HepG2 (cell line): Measurements from ENCODE around the gene MAPRE3. TPM values are rescaled to one million over a fixed set of nuclear protein-coding genes. Genes with fewer than 3 reads are reported as not detected.

ENCODE experiments used
- AHR ChIP-seq: IDR thresholded peaks from 2 replicates; pipeline ENCODE4 v1.6.1; 2018; ENCODE audit warnings: missing genetic modification reagents, missing compliant biosample characterization
- BCL6 ChIP-seq: IDR thresholded peaks from 2 replicates; pipeline ENCODE4 v1.6.1; 2016; ENCODE audit warnings: missing genetic modification reagents, missing compliant biosample characterization
- CHD4 ChIP-seq: fragments of 200-600 bp; sonication (generic); IDR thresholded peaks from 2 replicates; pipeline ENCODE4 v1.7.0; 2017; ENCODE audit warnings: mild to moderate bottlenecking, low read length, borderline replicate concordance
- FOSL2 ChIP-seq: sonication (generic); formaldehyde crosslinking; IDR thresholded peaks from 2 replicates; pipeline ENCODE4 v1.4.0; 2020; ENCODE audit warnings: missing genetic modification reagents
- HMG20B ChIP-seq: conservative IDR thresholded peaks from 2 replicates; pipeline ENCODE4 v1.6.1; 2016; ENCODE audit warnings: missing genetic modification reagents, missing compliant biosample characterization
- MIXL1 ChIP-seq: IDR thresholded peaks from 2 replicates; pipeline ENCODE4 v1.6.1; 2016
- PAF1 ChIP-seq: IDR thresholded peaks from 2 replicates; pipeline ENCODE4 v1.6.1; 2016; ENCODE audit warnings: missing genetic modification reagents, missing compliant biosample characterization
- RAD21 ChIP-seq: fragments of 450-650 bp; formaldehyde crosslinking; IDR thresholded peaks from 2 replicates; pipeline ENCODE4 v1.5.0; 2020; ENCODE audit warnings: mild to moderate bottlenecking
- RXRB ChIP-seq: IDR thresholded peaks from 2 replicates; pipeline ENCODE4 v1.6.1; 2016; ENCODE audit warnings: borderline replicate concordance, missing genetic modification reagents, missing compliant biosample characterization
- SALL1 ChIP-seq: sonication (generic); formaldehyde crosslinking; IDR thresholded peaks from 2 replicates; pipeline ENCODE4 v1.8.0; 2022; ENCODE audit warnings: mild to moderate bottlenecking, missing genetic modification reagents
- SAP130 ChIP-seq: IDR thresholded peaks from 2 replicates; pipeline ENCODE4 v1.6.1; 2016; ENCODE audit warnings: low read depth
- TSC22D2 ChIP-seq: sonication (generic); formaldehyde crosslinking; IDR thresholded peaks from 2 replicates; pipeline ENCODE4 v1.5.1; 2020; ENCODE audit warnings: missing genetic modification reagents, mild to moderate bottlenecking, borderline replicate concordance
- ZBTB7B ChIP-seq: sonication (generic); formaldehyde crosslinking; IDR thresholded peaks from 2 replicates; pipeline ENCODE4 v1.4.0; 2020; ENCODE audit warnings: missing genetic modification reagents
- ZFAT ChIP-seq: sonication (generic); formaldehyde crosslinking; conservative IDR thresholded peaks from 2 replicates; pipeline ENCODE4 v1.8.1; 2023; ENCODE audit warnings: missing genetic modification reagents, inconsistent platforms
- ZFP1 ChIP-seq: IDR thresholded peaks from 2 replicates; pipeline ENCODE4 v1.6.1; 2016
- ZMYM4 ChIP-seq: sonication (generic); formaldehyde crosslinking; IDR thresholded peaks from 2 replicates; pipeline ENCODE4 v1.8.1; 2023; ENCODE audit warnings: mild to moderate bottlenecking, missing genetic modification reagents
- ZNF124 ChIP-seq: sonication (generic); formaldehyde crosslinking; IDR thresholded peaks from 2 replicates; pipeline ENCODE4 v1.4.0; 2020; ENCODE audit warnings: missing genetic modification reagents
- ZNF335 ChIP-seq: sonication (generic); formaldehyde crosslinking; IDR thresholded peaks from 2 replicates; pipeline ENCODE4 v1.4.0; 2020; ENCODE audit warnings: missing genetic modification reagents
- ZNF720 ChIP-seq: sonication (generic); formaldehyde crosslinking; IDR thresholded peaks from 2 replicates; pipeline ENCODE4 v1.4.0; 2020; ENCODE audit warnings: missing genetic modification reagents
- polyA plus RNA-seq, 8 experiments: library from polyadenylated mRNA; depleted of rRNA in 3 of 8; stranded (reverse) in 7 of 8; unstranded in 1 of 8; fragments of >200 nt; fragmentation: Illumina TruSeq in 4 of 8; extraction: Trizol in 4 of 8; gene quantifications; 2 replicates each; pipeline versions ENCODE4 v1.2.1 to v1.2.3, GENCODE V29; 2011 to 2016; ENCODE audit warnings: low read depth in 4 of 8, missing spikeins in 1 of 8, mixed read lengths in 1 of 8; ENCODE audit not compliant: insufficient read depth in 1 of 8
- total RNA-seq, 5 experiments: library from RNA; depleted of rRNA; stranded (reverse); fragments of >200 nt; fragmentation: Illumina TruSeq; extraction: Trizol; gene quantifications; 2 replicates each; pipeline ENCODE4 v1.2.3, GENCODE V29; 2016; ENCODE audit warnings: low read depth in 1 of 5
- TF ChIP-seq, protein P1 (sequence below): sonication (generic); formaldehyde crosslinking; IDR thresholded peaks from 2 replicates; pipeline ENCODE4 v1.4.0; 2020; ENCODE audit warnings: missing genetic modification reagents
- TF ChIP-seq, protein P2 (sequence below), 2 experiments: sonication (generic) in 1 of 2; formaldehyde crosslinking in 1 of 2; IDR thresholded peaks; 2 replicates each; pipeline versions ENCODE4 v1.4.0 to v1.6.1; 2018 to 2020; ENCODE audit warnings: missing genetic modification reagents in 2 of 2, borderline replicate concordance in 1 of 2, low read depth in 1 of 2, mild to moderate bottlenecking in 1 of 2, missing biosample characterization in 1 of 2
- TF ChIP-seq, protein P3 (sequence below): sonication (generic); formaldehyde crosslinking; IDR thresholded peaks from 2 replicates; pipeline ENCODE4 v1.4.0; 2020; ENCODE audit warnings: missing genetic modification reagents
- TF ChIP-seq, protein P4 (sequence below): sonication (generic); formaldehyde crosslinking; IDR thresholded peaks from 2 replicates; pipeline ENCODE4; 2020; ENCODE audit warnings: missing genetic modification reagents, mild to moderate bottlenecking, borderline replicate concordance

MAPRE3 gene
- total and polyA plus RNA-seq, 2 of the 13 experiments (the other 11 are each of a cell fraction or from before 2014, with no cell fraction given): 0.31 to 0.91 TPM

DNA sequence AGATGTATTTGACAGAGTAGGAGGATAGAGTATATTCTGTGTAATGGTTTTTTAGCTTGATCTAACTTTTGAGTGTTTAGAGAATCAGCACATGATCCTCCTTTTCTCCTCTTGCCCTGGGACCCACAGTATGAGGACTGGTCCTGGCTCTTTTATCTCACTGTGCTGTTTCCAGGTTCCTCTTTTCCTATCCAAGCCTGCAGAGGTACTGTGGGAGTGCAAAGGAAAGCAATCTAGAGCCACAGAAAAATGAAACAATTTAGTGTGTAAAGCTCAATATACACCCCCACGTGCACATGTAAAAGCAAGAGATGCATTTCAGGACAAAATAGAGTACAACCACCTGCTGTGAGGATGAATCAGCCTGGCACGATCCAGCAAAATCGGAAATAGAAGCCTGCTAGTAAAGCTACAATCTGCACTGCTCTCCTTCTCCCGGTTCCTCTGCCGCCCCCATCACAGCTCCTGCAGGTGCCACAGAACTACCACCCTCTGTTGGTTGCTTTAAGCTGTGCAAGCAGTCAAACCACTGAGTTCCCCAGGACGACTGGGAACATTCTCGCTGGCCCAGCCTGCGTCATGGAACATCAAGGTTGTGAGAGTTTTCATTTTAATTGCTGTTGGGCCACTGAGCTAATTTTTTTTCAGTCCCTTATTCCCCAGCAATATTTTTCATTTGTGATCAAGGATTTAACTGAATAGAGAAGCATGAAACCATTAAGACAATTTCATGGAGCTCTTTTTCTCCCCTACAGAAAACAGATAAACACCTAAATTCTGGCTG is 47.8 kb upstream of the MAPRE3 start (continued):
- TF ChIP-seq, protein P1, sequence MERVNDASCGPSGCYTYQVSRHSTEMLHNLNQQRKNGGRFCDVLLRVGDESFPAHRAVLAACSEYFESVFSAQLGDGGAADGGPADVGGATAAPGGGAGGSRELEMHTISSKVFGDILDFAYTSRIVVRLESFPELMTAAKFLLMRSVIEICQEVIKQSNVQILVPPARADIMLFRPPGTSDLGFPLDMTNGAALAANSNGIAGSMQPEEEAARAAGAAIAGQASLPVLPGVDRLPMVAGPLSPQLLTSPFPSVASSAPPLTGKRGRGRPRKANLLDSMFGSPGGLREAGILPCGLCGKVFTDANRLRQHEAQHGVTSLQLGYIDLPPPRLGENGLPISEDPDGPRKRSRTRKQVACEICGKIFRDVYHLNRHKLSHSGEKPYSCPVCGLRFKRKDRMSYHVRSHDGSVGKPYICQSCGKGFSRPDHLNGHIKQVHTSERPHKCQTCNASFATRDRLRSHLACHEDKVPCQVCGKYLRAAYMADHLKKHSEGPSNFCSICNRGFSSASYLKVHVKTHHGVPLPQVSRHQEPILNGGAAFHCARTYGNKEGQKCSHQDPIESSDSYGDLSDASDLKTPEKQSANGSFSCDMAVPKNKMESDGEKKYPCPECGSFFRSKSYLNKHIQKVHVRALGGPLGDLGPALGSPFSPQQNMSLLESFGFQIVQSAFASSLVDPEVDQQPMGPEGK: peak; percentile 72
- TF ChIP-seq HMG20B (CRISPR knock-in tag): no peak
- TF ChIP-seq ZMYM4 (CRISPR knock-in tag): no peak; the same call in 1 of the 2 replicates
- no peak for TF ChIP-seq CHD4
- TF ChIP-seq ZBTB7B: peak; percentile 47; the same call in 1 of the 2 replicates
- TF ChIP-seq, protein P2, sequence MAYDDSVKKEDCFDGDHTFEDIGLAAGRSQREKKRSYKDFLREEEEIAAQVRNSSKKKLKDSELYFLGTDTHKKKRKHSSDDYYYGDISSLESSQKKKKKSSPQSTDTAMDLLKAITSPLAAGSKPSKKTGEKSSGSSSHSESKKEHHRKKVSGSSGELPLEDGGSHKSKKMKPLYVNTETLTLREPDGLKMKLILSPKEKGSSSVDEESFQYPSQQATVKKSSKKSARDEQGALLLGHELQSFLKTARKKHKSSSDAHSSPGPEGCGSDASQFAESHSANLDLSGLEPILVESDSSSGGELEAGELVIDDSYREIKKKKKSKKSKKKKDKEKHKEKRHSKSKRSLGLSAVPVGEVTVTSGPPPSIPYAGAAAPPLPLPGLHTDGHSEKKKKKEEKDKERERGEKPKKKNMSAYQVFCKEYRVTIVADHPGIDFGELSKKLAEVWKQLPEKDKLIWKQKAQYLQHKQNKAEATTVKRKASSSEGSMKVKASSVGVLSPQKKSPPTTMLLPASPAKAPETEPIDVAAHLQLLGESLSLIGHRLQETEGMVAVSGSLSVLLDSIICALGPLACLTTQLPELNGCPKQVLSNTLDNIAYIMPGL (CRISPR knock-in tag; IDR thresholded peaks at IDR 0.05; ENCODE audit: borderline replicate concordance in 1 of 2, low read depth in 1 of 2): peak; percentile 38 to 51; a peak in 1 of 4 replicates
- 0 out of 2 replicates have a peak, but pooled peaks have one; percentile 14 for TF ChIP-seq SAP130 (CRISPR knock-in tag)
- peak; percentile 74 for TF ChIP-seq RAD21
- TF ChIP-seq SALL1 (CRISPR knock-in tag): peak; percentile 36; the same call in 1 of the 2 replicates
- no peak for TF ChIP-seq ZNF335 (CRISPR knock-in tag)
- TF ChIP-seq ZNF124 (CRISPR knock-in tag): 0 out of 2 replicates have a peak, but pooled peaks have one; percentile 39
- no peak for TF ChIP-seq ZFAT (CRISPR knock-in tag)
- TF ChIP-seq FOSL2 (CRISPR knock-in tag): peak; percentile 23; the same call in 1 of the 2 replicates
- TF ChIP-seq PAF1 (CRISPR knock-in tag): no peak
- TF ChIP-seq RXRB (CRISPR knock-in tag): 0 out of 2 replicates have a peak, but pooled peaks have one; percentile 34
- TF ChIP-seq MIXL1: 0 out of 2 replicates have a peak, but pooled peaks have one; percentile 19
- TF ChIP-seq, protein P3, sequence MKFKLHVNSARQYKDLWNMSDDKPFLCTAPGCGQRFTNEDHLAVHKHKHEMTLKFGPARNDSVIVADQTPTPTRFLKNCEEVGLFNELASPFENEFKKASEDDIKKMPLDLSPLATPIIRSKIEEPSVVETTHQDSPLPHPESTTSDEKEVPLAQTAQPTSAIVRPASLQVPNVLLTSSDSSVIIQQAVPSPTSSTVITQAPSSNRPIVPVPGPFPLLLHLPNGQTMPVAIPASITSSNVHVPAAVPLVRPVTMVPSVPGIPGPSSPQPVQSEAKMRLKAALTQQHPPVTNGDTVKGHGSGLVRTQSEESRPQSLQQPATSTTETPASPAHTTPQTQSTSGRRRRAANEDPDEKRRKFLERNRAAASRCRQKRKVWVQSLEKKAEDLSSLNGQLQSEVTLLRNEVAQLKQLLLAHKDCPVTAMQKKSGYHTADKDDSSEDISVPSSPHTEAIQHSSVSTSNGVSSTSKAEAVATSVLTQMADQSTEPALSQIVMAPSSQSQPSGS (CRISPR knock-in tag): 0 out of 2 replicates have a peak, but pooled peaks have one; percentile 17
- 0 out of 2 replicates have a peak, but pooled peaks have one; percentile 9 for TF ChIP-seq BCL6 (CRISPR knock-in tag)
- peak; percentile 52; the same call in 1 of the 2 replicates for TF ChIP-seq AHR (CRISPR knock-in tag)
- TF ChIP-seq, protein P4, sequence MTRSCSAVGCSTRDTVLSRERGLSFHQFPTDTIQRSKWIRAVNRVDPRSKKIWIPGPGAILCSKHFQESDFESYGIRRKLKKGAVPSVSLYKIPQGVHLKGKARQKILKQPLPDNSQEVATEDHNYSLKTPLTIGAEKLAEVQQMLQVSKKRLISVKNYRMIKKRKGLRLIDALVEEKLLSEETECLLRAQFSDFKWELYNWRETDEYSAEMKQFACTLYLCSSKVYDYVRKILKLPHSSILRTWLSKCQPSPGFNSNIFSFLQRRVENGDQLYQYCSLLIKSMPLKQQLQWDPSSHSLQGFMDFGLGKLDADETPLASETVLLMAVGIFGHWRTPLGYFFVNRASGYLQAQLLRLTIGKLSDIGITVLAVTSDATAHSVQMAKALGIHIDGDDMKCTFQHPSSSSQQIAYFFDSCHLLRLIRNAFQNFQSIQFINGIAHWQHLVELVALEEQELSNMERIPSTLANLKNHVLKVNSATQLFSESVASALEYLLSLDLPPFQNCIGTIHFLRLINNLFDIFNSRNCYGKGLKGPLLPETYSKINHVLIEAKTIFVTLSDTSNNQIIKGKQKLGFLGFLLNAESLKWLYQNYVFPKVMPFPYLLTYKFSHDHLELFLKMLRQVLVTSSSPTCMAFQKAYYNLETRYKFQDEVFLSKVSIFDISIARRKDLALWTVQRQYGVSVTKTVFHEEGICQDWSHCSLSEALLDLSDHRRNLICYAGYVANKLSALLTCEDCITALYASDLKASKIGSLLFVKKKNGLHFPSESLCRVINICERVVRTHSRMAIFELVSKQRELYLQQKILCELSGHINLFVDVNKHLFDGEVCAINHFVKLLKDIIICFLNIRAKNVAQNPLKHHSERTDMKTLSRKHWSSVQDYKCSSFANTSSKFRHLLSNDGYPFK: 0 out of 2 replicates have a peak, but pooled peaks have one; percentile 8
- TF ChIP-seq ZFP1 (CRISPR knock-in tag): no peak
- TF ChIP-seq ZNF720: no peak
- peak; percentile 34; the same call in 1 of the 2 replicates for TF ChIP-seq TSC22D2 (CRISPR knock-in tag)
